ENCODE data around the gene TMEM205.

DNA sequence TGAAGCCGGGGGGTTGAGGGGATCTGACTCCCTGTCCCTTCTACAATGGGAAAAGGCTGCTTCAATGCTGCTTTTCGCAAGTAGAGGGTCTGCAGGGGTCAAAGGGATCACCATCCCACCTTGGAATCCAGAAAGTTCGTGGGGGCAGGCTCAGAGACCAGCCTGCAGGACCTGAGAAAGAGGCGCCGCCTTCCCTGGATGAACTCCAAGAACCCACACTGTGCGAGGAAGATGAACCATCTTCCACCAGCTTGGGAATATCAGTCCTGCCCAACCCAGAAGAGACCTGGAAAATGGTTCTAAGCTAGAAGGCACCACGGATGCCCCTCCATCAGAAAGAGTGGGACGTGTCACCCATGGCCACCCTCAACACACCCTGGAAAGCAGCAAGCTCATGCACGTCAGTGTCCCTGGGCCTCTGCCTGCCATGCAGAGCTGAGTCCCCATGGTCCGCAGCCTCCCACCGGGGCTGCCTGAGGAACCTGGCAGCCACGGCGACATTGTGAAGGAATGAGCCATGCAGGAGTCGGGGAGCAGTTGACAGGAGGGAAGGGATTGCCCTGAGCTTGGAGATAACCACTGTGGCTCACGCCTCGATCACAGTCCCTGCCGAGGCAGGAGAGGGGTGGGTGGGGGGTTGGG lies 21.2 kb downstream of the TMEM205 start:
- no peak for TF ChIP-seq EZH2 (IDR thresholded peaks at IDR 0.05; ENCODE audit: insufficient read depth, low read length)
- TF ChIP-seq, protein P1, sequence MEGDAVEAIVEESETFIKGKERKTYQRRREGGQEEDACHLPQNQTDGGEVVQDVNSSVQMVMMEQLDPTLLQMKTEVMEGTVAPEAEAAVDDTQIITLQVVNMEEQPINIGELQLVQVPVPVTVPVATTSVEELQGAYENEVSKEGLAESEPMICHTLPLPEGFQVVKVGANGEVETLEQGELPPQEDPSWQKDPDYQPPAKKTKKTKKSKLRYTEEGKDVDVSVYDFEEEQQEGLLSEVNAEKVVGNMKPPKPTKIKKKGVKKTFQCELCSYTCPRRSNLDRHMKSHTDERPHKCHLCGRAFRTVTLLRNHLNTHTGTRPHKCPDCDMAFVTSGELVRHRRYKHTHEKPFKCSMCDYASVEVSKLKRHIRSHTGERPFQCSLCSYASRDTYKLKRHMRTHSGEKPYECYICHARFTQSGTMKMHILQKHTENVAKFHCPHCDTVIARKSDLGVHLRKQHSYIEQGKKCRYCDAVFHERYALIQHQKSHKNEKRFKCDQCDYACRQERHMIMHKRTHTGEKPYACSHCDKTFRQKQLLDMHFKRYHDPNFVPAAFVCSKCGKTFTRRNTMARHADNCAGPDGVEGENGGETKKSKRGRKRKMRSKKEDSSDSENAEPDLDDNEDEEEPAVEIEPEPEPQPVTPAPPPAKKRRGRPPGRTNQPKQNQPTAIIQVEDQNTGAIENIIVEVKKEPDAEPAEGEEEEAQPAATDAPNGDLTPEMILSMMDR (IDR thresholded peaks at IDR 0.05; ENCODE audit: insufficient read depth, low read depth, low read length), result no peak

Measured in astrocyte (in vitro differentiated cells and primary cell).